Testis (tissue), 3 donors: ENCODE measurements around the gene CTAG1B. TPM values are rescaled to one million over a fixed set of nuclear protein-coding genes. Genes with fewer than 3 reads are reported as not detected.

ENCODE experiments used
- DNase-seq: peaks from one replicate; pipeline ENCODE4 v3.0.0-alpha.2; 2019
- H3K27ac ChIP-seq, 2 donors: fragments of 200-600 bp; sonication (generic); one replicate each; pipeline ENCODE4 v1.5.1; 2019
- H3K27me3 ChIP-seq: fragments of 200-600 bp; sonication (generic); one replicate; pipeline ENCODE4 v1.5.1; 2019
- H3K36me3 ChIP-seq: fragments of 200-600 bp; sonication (generic); one replicate; pipeline ENCODE4 v1.5.1; 2017; ENCODE audit warnings: low read depth; ENCODE audit errors: missing control alignments
- H3K4me1 ChIP-seq: fragments of 200-600 bp; sonication (generic); one replicate; pipeline ENCODE4 v1.5.1; 2019
- H3K4me3 ChIP-seq, 2 donors: fragments of 200-600 bp; sonication (generic); one replicate each; pipeline ENCODE4 v1.5.1; 2017 to 2019
- H3K9me3 ChIP-seq: fragments of 200-600 bp; sonication (generic); one replicate; pipeline ENCODE4 v1.5.1; 2017
- POLR2A ChIP-seq: fragments of 450-650 bp; IDR thresholded peaks from one replicate; pipeline ENCODE4 v1.6.1; 2017; ENCODE audit warnings: antibody characterized with exemption, mild to moderate bottlenecking, moderate library complexity
- WGBS, 2 donors: methylation state at CpG; one replicate each; pipeline ENCODE4 v1.1.5; 2018; 5-methylcytosine and 5-hydroxymethylcytosine counted together
- intact Hi-C: fragments of 100-400 bp; cut with DNase I; formaldehyde crosslinking; loops from one replicate; pipeline ENCODE4 v1.15.1; 2023; ENCODE audit warnings: low total_unique reads
- polyA plus RNA-seq: library from polyadenylated mRNA; stranded (reverse); fragments of 350-450 nt; fragmentation: Illumina TruSeq; extraction: RNeasy Lipid Tissue Mini Kit (QIAGEN cat#74804); gene quantifications from one replicate; pipeline ENCODE4 v1.2.3, GENCODE V29; 2014; ENCODE audit warnings: low read depth, low replicate concordance; ENCODE audit not compliant: insufficient read depth
- total RNA-seq, 2 donors: library from RNA; depleted of rRNA; stranded (reverse); fragments of >200 nt; gene quantifications; one replicate each; pipeline ENCODE4 v1.2.3, GENCODE V29; 2016
- TF ChIP-seq, protein P1 (sequence below), 3 experiments: fragments of 450-650 bp in 2 of 3; fragments of 200-600 bp in 1 of 3; sonication (generic) in 1 of 3; IDR thresholded peaks; one replicate each; pipeline ENCODE4 v1.5.1; 2016 to 2019; ENCODE audit warnings: antibody characterized with exemption in 3 of 3, mild to moderate bottlenecking in 2 of 3, moderate library complexity in 1 of 3

Gene CTAG1B
- total and polyA plus RNA-seq, 3 donors from 2014 or later, result 7.1 to 20.3 (median 18.0) TPM

DNA sequence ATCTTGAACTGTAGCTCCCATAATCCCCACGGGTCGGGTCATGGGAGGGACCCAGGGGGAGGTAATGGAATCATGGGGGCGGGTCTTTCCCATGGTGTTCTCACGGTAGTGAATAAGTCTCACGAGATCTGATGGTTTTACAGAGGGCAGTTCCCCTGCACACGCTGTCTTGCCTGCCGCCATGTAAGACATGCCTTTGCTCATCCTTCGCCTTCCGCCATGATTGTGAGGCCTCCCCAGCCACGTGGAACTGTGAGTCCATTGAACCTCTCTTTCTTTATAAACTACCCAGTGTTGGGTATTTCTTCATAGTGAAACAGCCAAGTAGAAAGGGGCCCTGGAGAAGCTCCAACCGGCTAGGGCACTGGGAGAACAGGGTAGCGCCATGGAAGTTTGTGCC is 21.9 kb downstream of the CTAG1B start:
- H3K36me3 ChIP-seq, result no peaks in the 10 kb centered on the region
- WGBS, 2 donors, result 85 to 95% methylated on average over 10 to 12 of the region's 12 CpGs
- no peak overlapping the region for H3K4me3 ChIP-seq
- TF ChIP-seq, protein P1, sequence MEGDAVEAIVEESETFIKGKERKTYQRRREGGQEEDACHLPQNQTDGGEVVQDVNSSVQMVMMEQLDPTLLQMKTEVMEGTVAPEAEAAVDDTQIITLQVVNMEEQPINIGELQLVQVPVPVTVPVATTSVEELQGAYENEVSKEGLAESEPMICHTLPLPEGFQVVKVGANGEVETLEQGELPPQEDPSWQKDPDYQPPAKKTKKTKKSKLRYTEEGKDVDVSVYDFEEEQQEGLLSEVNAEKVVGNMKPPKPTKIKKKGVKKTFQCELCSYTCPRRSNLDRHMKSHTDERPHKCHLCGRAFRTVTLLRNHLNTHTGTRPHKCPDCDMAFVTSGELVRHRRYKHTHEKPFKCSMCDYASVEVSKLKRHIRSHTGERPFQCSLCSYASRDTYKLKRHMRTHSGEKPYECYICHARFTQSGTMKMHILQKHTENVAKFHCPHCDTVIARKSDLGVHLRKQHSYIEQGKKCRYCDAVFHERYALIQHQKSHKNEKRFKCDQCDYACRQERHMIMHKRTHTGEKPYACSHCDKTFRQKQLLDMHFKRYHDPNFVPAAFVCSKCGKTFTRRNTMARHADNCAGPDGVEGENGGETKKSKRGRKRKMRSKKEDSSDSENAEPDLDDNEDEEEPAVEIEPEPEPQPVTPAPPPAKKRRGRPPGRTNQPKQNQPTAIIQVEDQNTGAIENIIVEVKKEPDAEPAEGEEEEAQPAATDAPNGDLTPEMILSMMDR (IDR thresholded peaks at IDR 0.05), result no peak
- no peak for TF ChIP-seq POLR2A
- H3K9me3 ChIP-seq, result no peaks in the 10 kb centered on the region
- no peak overlapping the region for H3K27ac ChIP-seq
- H3K27me3 ChIP-seq, result no peaks in the 10 kb centered on the region
- intact Hi-C loops, result no loop called here
- no peak for DNase-seq
- H3K4me1 ChIP-seq, result no peaks in the 10 kb centered on the region

DNA sequence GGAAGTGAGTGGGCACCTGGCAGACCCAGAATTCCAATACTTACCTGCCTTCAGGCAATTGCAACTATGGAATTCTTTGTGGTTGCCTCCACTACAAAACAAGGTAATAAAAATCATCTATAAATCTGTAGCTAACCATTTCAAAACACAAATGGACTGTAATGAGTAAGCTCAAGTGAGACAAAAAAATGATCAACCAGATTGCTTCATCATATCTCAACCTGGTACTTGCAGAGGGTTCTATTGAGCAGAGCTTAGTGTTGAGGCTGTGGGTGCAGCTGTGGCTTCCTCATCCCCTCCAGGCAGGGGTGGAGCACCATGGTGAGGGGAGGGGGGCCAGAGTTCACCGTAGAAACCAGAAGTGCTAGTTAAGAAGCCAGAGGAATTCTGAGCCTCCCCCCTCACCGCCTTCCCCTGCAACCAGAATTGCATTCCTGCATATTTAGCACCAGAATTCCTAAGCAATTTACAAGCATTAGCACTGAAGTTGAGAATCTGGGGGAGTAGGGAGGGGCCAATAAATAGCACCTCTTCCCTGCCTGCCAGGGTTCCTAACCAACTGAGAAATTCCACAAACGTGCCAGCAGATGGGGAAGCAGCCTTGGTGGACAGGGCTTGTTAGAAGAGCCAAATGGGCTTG is 22.7 kb downstream of the CTAG1B start:
- H3K36me3 ChIP-seq, result no peaks in the 10 kb centered on the region
- DNase-seq, result no peak
- H3K9me3 ChIP-seq, result no peaks in the 10 kb centered on the region
- 23 to 80% methylated on average over 1 to 3 of the region's 3 CpGs for WGBS, 2 donors
- TF ChIP-seq, protein P1 (IDR thresholded peaks at IDR 0.05), result no peak
- no peak for TF ChIP-seq POLR2A
- intact Hi-C loops, result no loop called here
- H3K27ac ChIP-seq, result no peak overlapping the region
- no peaks in the 10 kb centered on the region for H3K27me3 ChIP-seq
- H3K4me1 ChIP-seq, result no peaks in the 10 kb centered on the region
- H3K4me3 ChIP-seq, result no peak overlapping the region

DNA sequence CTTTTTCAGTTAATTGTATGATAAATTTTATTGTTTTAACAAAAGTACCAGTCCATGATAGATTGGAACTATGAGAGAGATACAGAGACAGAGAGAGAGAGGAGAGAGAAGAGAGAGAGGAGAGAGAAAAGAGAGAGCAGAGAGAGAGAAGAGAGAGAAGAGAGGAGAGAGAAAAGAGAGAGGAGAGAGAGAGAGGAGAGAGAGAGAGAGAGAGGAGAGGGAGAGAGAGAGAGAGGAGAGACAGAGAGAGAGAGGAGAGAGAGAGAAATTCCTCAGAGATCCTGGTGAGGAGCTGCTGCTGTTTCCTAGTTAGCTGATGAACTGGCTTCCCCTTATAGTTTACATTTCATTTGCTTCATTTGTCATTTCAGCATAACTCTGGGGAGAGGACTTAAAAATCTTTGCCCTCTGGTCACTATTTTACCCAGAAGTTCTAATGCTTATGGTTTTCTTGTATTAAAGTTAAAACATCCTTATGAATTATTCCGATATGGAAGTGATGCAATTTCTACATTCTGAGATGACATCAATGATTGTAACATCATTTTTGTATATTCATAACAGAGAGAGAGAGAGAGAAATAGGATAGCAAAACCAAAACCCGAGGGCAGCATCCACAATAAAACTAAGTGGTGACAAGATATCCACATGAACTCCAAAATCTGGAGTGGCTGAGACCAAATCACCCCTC is 23.4 kb downstream of the CTAG1B start:
- WGBS, 2 donors, result 85 to 91% methylated on average over 2 of the region's 2 CpGs
- Histone ChIP-seq H3K27ac (no peak overlapping the region), H3K27me3 (no peaks in the 10 kb centered on the region), H3K36me3 (no peaks in the 10 kb centered on the region), H3K4me1 (no peaks in the 10 kb centered on the region), H3K9me3 (no peaks in the 10 kb centered on the region), H3K4me3 (no peak overlapping the region)
- TF ChIP-seq POLR2A, result no peak
- TF ChIP-seq, protein P1 (IDR thresholded peaks at IDR 0.05), result no peak
- intact Hi-C loops, result no loop called here
- no peak for DNase-seq

DNA sequence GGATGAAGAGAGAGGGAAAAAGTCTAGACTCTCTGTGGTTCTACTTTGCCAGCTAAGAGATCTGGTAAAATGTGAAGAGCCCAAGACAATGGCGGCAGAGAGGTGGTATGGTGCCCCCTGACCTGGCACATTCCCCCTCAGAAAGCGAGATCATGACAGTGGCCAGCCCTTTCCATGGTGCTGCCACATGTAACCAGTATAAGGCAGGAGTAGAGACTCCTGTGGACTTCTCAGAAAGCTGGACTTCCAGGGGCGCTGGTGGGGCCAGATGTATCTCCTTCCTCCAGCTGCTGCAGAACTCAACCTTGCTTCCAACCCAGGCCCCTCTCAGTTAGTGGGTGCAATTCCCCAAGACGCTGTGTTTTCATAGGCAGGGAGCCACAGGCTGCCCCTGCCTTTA is 24.6 kb downstream of the CTAG1B start:
- Histone ChIP-seq H3K27ac (no peak overlapping the region), H3K9me3 (no peaks in the 10 kb centered on the region), H3K36me3 (no peaks in the 10 kb centered on the region), H3K4me3 (no peak overlapping the region), H3K4me1 (no peaks in the 10 kb centered on the region), H3K27me3 (no peaks in the 10 kb centered on the region)
- intact Hi-C loops, result no loop called here
- no peak for TF ChIP-seq POLR2A
- DNase-seq, result no peak
- WGBS, 2 donors, result 83% methylated on average over 2 of the region's 4 CpGs; no CpG with 5 or more reads in 1 of the 2 donors

DNA sequence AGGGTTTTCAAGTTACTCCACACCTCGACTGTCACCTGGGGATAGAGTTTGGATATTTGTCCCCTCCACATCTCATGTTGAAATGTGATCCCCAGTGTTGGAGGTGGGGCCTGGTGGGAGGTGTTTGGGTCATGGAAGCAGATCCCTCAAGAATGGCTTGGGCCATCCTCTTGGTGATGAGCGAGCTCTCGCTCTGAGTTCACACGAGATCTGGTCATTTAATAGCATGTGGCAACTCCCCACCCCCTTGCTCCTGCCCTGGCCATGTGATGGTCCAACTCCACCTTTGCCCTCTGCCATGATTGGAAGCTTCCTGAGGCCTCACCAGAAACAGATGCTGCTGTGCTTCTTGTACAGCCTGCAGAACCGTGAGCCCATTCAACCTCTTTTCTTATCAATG is 25.9 kb downstream of the CTAG1B start:
- H3K36me3 ChIP-seq, result no peaks in the 10 kb centered on the region
- H3K4me1 ChIP-seq, result no peaks in the 10 kb centered on the region
- H3K27ac ChIP-seq, result no peak overlapping the region
- WGBS, 2 donors, result 97% methylated on average over 3 of the region's 5 CpGs; no CpG with 5 or more reads in 1 of the 2 donors
- no peaks in the 10 kb centered on the region for H3K27me3 ChIP-seq
- DNase-seq, result no peak
- intact Hi-C loops, result no loop called here
- TF ChIP-seq, protein P1 (IDR thresholded peaks at IDR 0.05), result no peak
- TF ChIP-seq POLR2A, result no peak
- H3K4me3 ChIP-seq, result no peak overlapping the region
- no peaks in the 10 kb centered on the region for H3K9me3 ChIP-seq
